Ovary (tissue), 9 donors: ENCODE data around the gene BTN1A1. TPM values are rescaled to one million over a fixed set of nuclear protein-coding genes. Genes with fewer than 3 reads are reported as not detected.

Experiments used
- DNase-seq, 5 donors: peaks; one replicate each; pipeline ENCODE4 v3.0.0-alpha.2; 2019 to 2020
- H3K27ac ChIP-seq, 2 donors: fragments of 200-600 bp; one replicate each; pipeline versions ENCODE4 v1.5.1 to v1.8.0; 2019 to 2022
- H3K27me3 ChIP-seq: fragments of 200-600 bp; one replicate; pipeline ENCODE4 v1.8.0; 2022
- H3K36me3 ChIP-seq: fragments of 200-600 bp; sonication (generic); one replicate; pipeline ENCODE4 v1.5.1; 2019
- H3K4me1 ChIP-seq: one replicate; pipeline ENCODE4 v1.8.1; 2013; ENCODE audit warnings: mild to moderate bottlenecking, moderate library complexity; ENCODE audit not compliant: insufficient read depth
- H3K4me3 ChIP-seq: fragments of 200-600 bp; sonication (generic); one replicate; pipeline ENCODE4 v1.5.1; 2017
- H3K9me3 ChIP-seq, 2 donors: fragments of 200-600 bp in 1 of 2; sonication (generic) in 1 of 2; one replicate each; pipeline versions ENCODE4 v1.5.1 to v1.8.1; 2013 to 2019; ENCODE audit warnings: mild to moderate bottlenecking in 1 of 2, moderate library complexity in 1 of 2
- CTCF ChIP-seq, 3 donors: fragments of 450-650 bp in 2 of 3; fragments of 200-600 bp in 1 of 3; IDR thresholded peaks; one replicate each; pipeline versions ENCODE4 v1.5.1 to v1.8.0; 2016 to 2022; ENCODE audit warnings: antibody characterized with exemption in 3 of 3, mild to moderate bottlenecking in 1 of 3
- EP300 ChIP-seq: sonication (generic); formaldehyde crosslinking; IDR thresholded peaks from one replicate; pipeline ENCODE4 v1.6.1; 2017; ENCODE audit warnings: antibody characterized with exemption
- POLR2A ChIP-seq: fragments of 450-650 bp; IDR thresholded peaks from one replicate; pipeline ENCODE4 v1.6.1; 2017; ENCODE audit warnings: antibody characterized with exemption, mild to moderate bottlenecking, moderate library complexity
- WGBS, 3 donors: extraction: QIAGEN DNeasy Blood & Tissue Kit in 1 of 3; methylation state at CpG; one replicate each; pipeline versions ENCODE4 v1.1.5 to v1.1.7; 2013 to 2017; 5-methylcytosine and 5-hydroxymethylcytosine counted together
- intact Hi-C, 4 donors: fragments of 100-400 bp; cut with DNase I; formaldehyde crosslinking; loops; one replicate each; pipeline versions ENCODE4 v1.11.0 to v1.15.1; 2022 to 2023
- polyA plus RNA-seq, 2 donors: library from polyadenylated mRNA; stranded (reverse); fragments of 200-250 nt in 1 of 2; fragments of 350-450 nt in 1 of 2; fragmentation: Illumina TruSeq in 1 of 2; extraction: RNeasy Lipid Tissue Mini Kit (QIAGEN cat#74804) in 1 of 2; gene quantifications; one replicate each; pipeline ENCODE4 v1.2.3, GENCODE V29; 2013 to 2014
- total RNA-seq, 7 donors: library from RNA; depleted of rRNA in 2 of 7; stranded (reverse); fragments of >200 nt in 2 of 7; fragmentation: NEBNext Ultra II Directional in 3 of 7; extraction: Animal tissue kit (Norgen Biotek cat#: 25700) in 3 of 7; gene quantifications; one replicate each; pipeline versions ENCODE4 v1.1.0 to v1.2.4, GENCODE V29; 2016 to 2023
- donor health status: DM: no; HTN: no; CAD: no; lungs with moderate emphysema.
- donor health status: DM: no; HTN: no; CAD: no.
- donor health status: Bipolar disorder and iron deficiency.
- donor health status: DM: yes; HTN: yes; CAD: no.
- donor health status: DM: no; HTN: no; CAD: no.
- donor health status: DM: yes; HTN: yes; CAD: no.

The BTN1A1 gene
- total and polyA plus RNA-seq, 9 donors, result 0.02 to 0.05 TPM; not detected in 7

- Histone ChIP-seq H3K9me3 (no peaks in the 10 kb centered on the region), H3K36me3 (no peaks in the 10 kb centered on the region), H3K4me1 (peaks cover 4% of the 10 kb centered on the region), H3K4me3 (peak overlapping the region; percentile 86), H3K27me3 (no peaks in the 10 kb centered on the region), H3K27ac (peak overlapping the region; percentile 83 to 92)
- 0% methylated on average over 37 of the region's 37 CpGs for WGBS, 3 donors
- peak; percentile 87 to 92 (median 92) for DNase-seq
- intact Hi-C loops, result loop anchor here in 1 of 4 donors (2.0 kb wide), 1 partner anchor 15 kb away; no protein-coding TSS in a partner anchor
- no peak for TF ChIP-seq CTCF (IDR thresholded peaks at IDR 0.05)
- peak; percentile 28 for TF ChIP-seq POLR2A
Observed at GRCh38 chr6:26537160-26537845, 37.2 kb downstream of the BTN1A1 start.

GRCh38 chr6:26537846-26538571 is 37.9 kb downstream of the BTN1A1 start, which contains the start of gene HMGN4:
Gene HMGN4 (plus strand): TSS chr6:26538366. CDS start chr6:26545207, 6,841 bp downstream.
- Histone ChIP-seq H3K27me3 (no peaks in the 10 kb centered on the region), H3K4me1 (peaks cover 4% of the 10 kb centered on the region), H3K9me3 (no peaks in the 10 kb centered on the region), H3K27ac (peak within 1 kb of the TSS; percentile 83 to 92), H3K36me3 (no peaks in the 10 kb centered on the region), H3K4me3 (peak within 1 kb of the TSS; percentile 86)
- peak; percentile 83 to 90 (median 87) for DNase-seq
- intact Hi-C loops, result loop anchor here in 1 of 4 donors (2.0 kb wide), 1 partner anchor 15 kb away; no protein-coding TSS in a partner anchor
- WGBS, 3 donors, result 0% methylated on average over 47 to 49 of the region's 49 CpGs
- TF ChIP-seq POLR2A (peak; percentile 51), CTCF (IDR thresholded peaks at IDR 0.05) (peak in 1 of 3 donors; percentile 15), EP300 (no peak)

- Histone ChIP-seq H3K9me3 (no peaks in the 10 kb centered on the region), H3K27ac (peak overlapping the region; percentile 83 to 92), H3K27me3 (no peaks in the 10 kb centered on the region), H3K4me1 (peaks cover 4% of the 10 kb centered on the region), H3K36me3 (no peaks in the 10 kb centered on the region), H3K4me3 (peak overlapping the region; percentile 86)
- no peak for DNase-seq
- 0 to 1% (median 1%) methylated on average over 15 of the region's 15 CpGs for WGBS, 3 donors
- no peak for TF ChIP-seq CTCF (IDR thresholded peaks at IDR 0.05)
- TF ChIP-seq POLR2A, result no peak
- TF ChIP-seq EP300, result no peak
- intact Hi-C loops, result no loop called here
Observed at GRCh38 chr6:26538572-26538902, 38.4 kb downstream of the BTN1A1 start.

- Histone ChIP-seq H3K36me3 (no peaks in the 10 kb centered on the region), H3K27ac (peak overlapping the region in 1 of 2 donors; percentile 92), H3K4me3 (peak overlapping the region; percentile 86), H3K27me3 (no peaks in the 10 kb centered on the region), H3K9me3 (no peaks in the 10 kb centered on the region), H3K4me1 (peaks cover 4% of the 10 kb centered on the region)
- TF ChIP-seq EP300 (no peak), POLR2A (no peak), CTCF (IDR thresholded peaks at IDR 0.05) (no peak)
- intact Hi-C loops, result no loop called here
- 60 to 63% (median 62%) methylated on average over 16 of the region's 16 CpGs for WGBS, 3 donors
- DNase-seq, result no peak
Observed at GRCh38 chr6:26539071-26539615, 39.0 kb downstream of the BTN1A1 start.
